Liver (tissue), 9 donors: ENCODE results near the gene PALLD. TPM values are rescaled to one million over a fixed set of nuclear protein-coding genes. Genes with fewer than 3 reads are reported as not detected.

Experiments used
- DNase-seq: peaks from one replicate; pipeline ENCODE4 v3.0.0-alpha.2; 2017; ENCODE audit warnings: low spot score
- H3K27ac ChIP-seq, 2 donors: one replicate each; pipeline ENCODE4 v1.7.0; 2013; ENCODE audit warnings: inconsistent platforms in 2 of 2, low read length in 2 of 2, control low read depth in 1 of 2, low read depth in 1 of 2, mild to moderate bottlenecking in 1 of 2
- H3K27me3 ChIP-seq, 4 donors: one replicate each; pipeline versions ENCODE4 v1.6.1 to v1.7.0; 2013; ENCODE audit warnings: low read length in 3 of 4, inconsistent platforms in 1 of 4, mild to moderate bottlenecking in 1 of 4, moderate library complexity in 1 of 4; ENCODE audit not compliant: control insufficient read depth in 4 of 4, insufficient read depth in 4 of 4
- H3K36me3 ChIP-seq, 4 donors: one replicate each; pipeline versions ENCODE4 v1.6.1 to v1.7.0; 2013; ENCODE audit warnings: low read length in 3 of 4, mild to moderate bottlenecking in 3 of 4, low read depth in 1 of 4, moderate library complexity in 1 of 4; ENCODE audit not compliant: control insufficient read depth in 4 of 4, insufficient read depth in 3 of 4
- H3K4me1 ChIP-seq, 4 donors: one replicate each; pipeline versions ENCODE4 v1.6.1 to v1.7.0; 2013; ENCODE audit warnings: low read length in 3 of 4, mild to moderate bottlenecking in 3 of 4, moderate library complexity in 1 of 4; ENCODE audit not compliant: control insufficient read depth in 4 of 4, insufficient read depth in 4 of 4
- H3K4me3 ChIP-seq, 3 donors: one replicate each; pipeline versions ENCODE4 v1.6.1 to v1.7.0; 2013; ENCODE audit warnings: low read length in 3 of 3, control low read depth in 1 of 3, low read depth in 1 of 3, mild to moderate bottlenecking in 1 of 3
- H3K9ac ChIP-seq, 2 donors: one replicate each; pipeline ENCODE4 v1.7.0; 2013; ENCODE audit warnings: low read length in 2 of 2, mild to moderate bottlenecking in 2 of 2, moderate library complexity in 2 of 2, control low read depth in 1 of 2, low read depth in 1 of 2
- H3K9me3 ChIP-seq, 4 donors: one replicate each; pipeline versions ENCODE4 v1.6.1 to v1.7.0; 2013; ENCODE audit warnings: low read length in 3 of 4; ENCODE audit not compliant: control insufficient read depth in 4 of 4
- ATF3 ChIP-seq: IDR thresholded peaks from 2 replicates; pipeline ENCODE4 v1.6.1; 2016; ENCODE audit warnings: antibody characterized with exemption
- CTCF ChIP-seq: fragments of 150-350 bp; IDR thresholded peaks from 2 replicates; pipeline ENCODE4 v1.5.1; 2017; ENCODE audit warnings: improper control_type of control experiment, low read depth, low read length; ENCODE audit not compliant: missing input control
- EGR1 ChIP-seq, 2 donors: IDR thresholded peaks; 2 replicates each; pipeline ENCODE4 v1.6.1; 2016 to 2018; ENCODE audit warnings: antibody characterized with exemption in 2 of 2, low read depth in 2 of 2
- FOXA1 ChIP-seq: IDR thresholded peaks from 2 replicates; pipeline ENCODE4 v1.6.1; 2016; ENCODE audit warnings: antibody characterized with exemption
- HNF4A ChIP-seq, 2 donors: conservative IDR thresholded peaks; 2 replicates each; pipeline ENCODE4 v1.6.1; 2016; ENCODE audit warnings: antibody characterized with exemption in 2 of 2, mild to moderate bottlenecking in 2 of 2
- MAX ChIP-seq: IDR thresholded peaks from 2 replicates; pipeline ENCODE4 v1.6.1; 2016; ENCODE audit warnings: antibody characterized with exemption
- NR2F2 ChIP-seq: IDR thresholded peaks from 2 replicates; pipeline ENCODE4 v1.6.1; 2016; ENCODE audit warnings: antibody characterized with exemption
- RAD21 ChIP-seq, 2 donors: IDR thresholded peaks; 2 replicates each; pipeline ENCODE4 v1.6.1; 2016; ENCODE audit warnings: antibody characterized with exemption in 2 of 2, mild to moderate bottlenecking in 2 of 2
- TAF1 ChIP-seq: conservative IDR thresholded peaks from 2 replicates; pipeline ENCODE4 v1.6.1; 2016; ENCODE audit warnings: antibody characterized with exemption, mild to moderate bottlenecking
- YY1 ChIP-seq: IDR thresholded peaks from 2 replicates; pipeline ENCODE4 v1.6.1; 2016; ENCODE audit warnings: antibody characterized with exemption, mild to moderate bottlenecking
- ZBTB33 ChIP-seq: IDR thresholded peaks from 2 replicates; pipeline ENCODE4 v1.6.1; 2016; ENCODE audit warnings: antibody characterized with exemption
- WGBS: extraction: QIAGEN DNeasy Blood & Tissue Kit; methylation state at CpG from one replicate; pipeline ENCODE4 v1.1.7; 2013; 5-methylcytosine and 5-hydroxymethylcytosine counted together
- polyA plus RNA-seq, 2 donors: library from polyadenylated mRNA; stranded (reverse) in 1 of 2; unstranded in 1 of 2; fragments of 200-250 nt in 1 of 2; fragments of >200 nt in 1 of 2; fragmentation: Nextera tagmentation in 1 of 2; extraction: Ambion mirVana in 1 of 2; gene quantifications; one replicate each; pipeline versions ENCODE4 v1.2.1 to v1.2.3, GENCODE V29; 2013 to 2015
- total RNA-seq, 2 donors: library from RNA; depleted of rRNA; stranded (reverse); fragments of >200 nt; gene quantifications; one replicate each; pipeline ENCODE4 v1.2.3, GENCODE V29; 2014
- donor health status: healthy.
- donor health status: healthy.
- donor health status: healthy.
- donor health status: healthy.
- donor health status: healthy.

Gene PALLD
- total and polyA plus RNA-seq, 4 donors: 9.0 to 26.3 (median 14.7) TPM

- WGBS: 91% methylated on average over 7 of the region's 7 CpGs
- no peak overlapping the region for H3K27ac ChIP-seq
- H3K4me1 ChIP-seq: no peaks in the 10 kb centered on the region
- H3K36me3 ChIP-seq: no peaks in the 10 kb centered on the region
- H3K27me3 ChIP-seq: no peaks in the 10 kb centered on the region
- TF ChIP-seq FOXA1 (no peak), RAD21 (IDR thresholded peaks at IDR 0.05) (no peak), CTCF (no peak), EGR1 (IDR thresholded peaks at IDR 0.05; ENCODE audit: low read depth in 2 of 2) (no peak)
- H3K9ac ChIP-seq: no peak overlapping the region
- DNase-seq: no peak
- H3K9me3 ChIP-seq: no peaks in the 10 kb centered on the region
- H3K4me3 ChIP-seq: no peak overlapping the region
Measured at GRCh38 chr4:168541266-168541953, 44.6 kb downstream of the PALLD start.

GRCh38 chr4:168549143-168549542 lies 52.3 kb downstream of the PALLD start:
- H3K9ac ChIP-seq: no peak overlapping the region
- H3K27me3 ChIP-seq: no peaks in the 10 kb centered on the region
- no peaks in the 10 kb centered on the region for H3K36me3 ChIP-seq
- no peak overlapping the region for H3K4me3 ChIP-seq
- no peaks in the 10 kb centered on the region for H3K9me3 ChIP-seq
- no peaks in the 10 kb centered on the region for H3K4me1 ChIP-seq
- TF ChIP-seq RAD21 (IDR thresholded peaks at IDR 0.05) (no peak), YY1 (no peak), ZBTB33 (no peak), NR2F2 (no peak), CTCF (no peak), TAF1 (no peak), ATF3 (no peak), HNF4A (conservative IDR thresholded peaks at IDR 0.05) (no peak), MAX (no peak)
- 82% methylated on average over 4 of the region's 4 CpGs for WGBS
- DNase-seq: no peak
- no peak overlapping the region for H3K27ac ChIP-seq
